ENCODE measurements around the gene ANKRD11.

DNA sequence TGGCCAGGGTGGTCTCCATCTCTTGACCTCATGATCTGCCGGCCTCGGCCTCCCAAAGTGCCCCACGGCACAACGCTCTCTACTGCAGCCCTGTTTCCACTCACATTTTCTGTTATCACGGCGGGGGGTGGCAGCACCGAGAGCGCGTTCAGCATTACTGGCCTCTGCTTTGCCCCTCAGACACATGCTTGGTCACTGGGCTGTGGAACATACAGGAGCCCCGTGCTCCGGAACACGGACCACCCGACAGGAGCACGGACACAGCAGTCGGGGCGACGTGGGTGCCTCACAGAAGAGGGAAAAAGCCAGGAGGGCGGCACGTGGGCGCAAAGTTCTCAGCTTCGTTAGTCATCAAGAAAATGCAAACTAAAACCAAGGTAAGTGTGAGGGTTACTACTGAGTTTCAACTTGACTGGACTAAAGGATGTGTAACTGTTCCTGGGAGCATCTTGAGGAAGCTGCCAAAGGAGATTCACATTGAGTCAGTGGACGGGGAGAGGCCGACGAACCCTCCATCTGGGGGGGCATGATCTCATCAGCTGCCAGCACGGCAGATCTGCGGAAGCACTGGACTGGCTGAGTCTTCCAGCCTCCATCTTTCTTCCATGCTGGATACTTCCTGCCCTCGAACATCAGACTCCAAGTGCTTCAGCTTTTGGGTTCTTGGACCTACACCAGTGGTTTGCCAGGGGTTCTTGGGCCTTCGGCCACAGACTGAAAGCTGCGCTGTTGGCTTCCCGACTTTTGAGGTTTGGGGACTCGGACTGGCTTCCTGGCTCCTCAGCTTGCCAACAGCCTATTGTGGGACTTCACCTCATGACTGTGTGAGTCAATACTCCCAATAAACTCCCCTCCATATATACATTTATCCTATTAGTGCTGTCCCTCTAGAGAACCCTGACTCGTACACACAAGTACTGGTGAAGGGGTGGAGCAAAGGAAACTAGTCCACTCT is 166.0 kb downstream of the ANKRD11 start:
- TF ChIP-seq, protein P1, sequence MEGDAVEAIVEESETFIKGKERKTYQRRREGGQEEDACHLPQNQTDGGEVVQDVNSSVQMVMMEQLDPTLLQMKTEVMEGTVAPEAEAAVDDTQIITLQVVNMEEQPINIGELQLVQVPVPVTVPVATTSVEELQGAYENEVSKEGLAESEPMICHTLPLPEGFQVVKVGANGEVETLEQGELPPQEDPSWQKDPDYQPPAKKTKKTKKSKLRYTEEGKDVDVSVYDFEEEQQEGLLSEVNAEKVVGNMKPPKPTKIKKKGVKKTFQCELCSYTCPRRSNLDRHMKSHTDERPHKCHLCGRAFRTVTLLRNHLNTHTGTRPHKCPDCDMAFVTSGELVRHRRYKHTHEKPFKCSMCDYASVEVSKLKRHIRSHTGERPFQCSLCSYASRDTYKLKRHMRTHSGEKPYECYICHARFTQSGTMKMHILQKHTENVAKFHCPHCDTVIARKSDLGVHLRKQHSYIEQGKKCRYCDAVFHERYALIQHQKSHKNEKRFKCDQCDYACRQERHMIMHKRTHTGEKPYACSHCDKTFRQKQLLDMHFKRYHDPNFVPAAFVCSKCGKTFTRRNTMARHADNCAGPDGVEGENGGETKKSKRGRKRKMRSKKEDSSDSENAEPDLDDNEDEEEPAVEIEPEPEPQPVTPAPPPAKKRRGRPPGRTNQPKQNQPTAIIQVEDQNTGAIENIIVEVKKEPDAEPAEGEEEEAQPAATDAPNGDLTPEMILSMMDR (IDR thresholded peaks at IDR 0.05): no peak
- TF ChIP-seq POLR2A (IDR thresholded peaks at IDR 0.05): no peak
- no peak for TF ChIP-seq EP300 (IDR thresholded peaks at IDR 0.05)
- TF ChIP-seq POLR2AphosphoS5 (IDR thresholded peaks at IDR 0.05): no peak
